Mesenchymal stem cell (in vitro differentiated cells and primary cell): Measurements from ENCODE around the gene BMPR1B. TPM values are rescaled to one million over a fixed set of nuclear protein-coding genes. Genes with fewer than 3 reads are reported as not detected.

Experiments used
- DNase-seq: peaks from one replicate; pipeline ENCODE4 v3.0.0-alpha.2; 2013
- H2AFZ ChIP-seq: one replicate; pipeline ENCODE4 v1.6.1; 2013; ENCODE audit warnings: low read depth, mild to moderate bottlenecking, control low read depth, inconsistent platforms, low read length, moderate library complexity
- H2AK5ac ChIP-seq: 2 replicates; pipeline ENCODE4 v1.6.1; 2013; ENCODE audit warnings: low read length, moderate library complexity, mild to moderate bottlenecking, inconsistent platforms; ENCODE audit not compliant: severe bottlenecking
- H2BK120ac ChIP-seq: one replicate; pipeline ENCODE4 v1.6.1; 2013; ENCODE audit warnings: low read depth, mild to moderate bottlenecking, inconsistent platforms, low read length, moderate library complexity
- H2BK12ac ChIP-seq, 2 experiments: one replicate each; pipeline ENCODE4 v1.6.1; 2013; ENCODE audit warnings: inconsistent platforms in 2 of 2, low read length in 2 of 2, mild to moderate bottlenecking in 2 of 2, moderate library complexity in 2 of 2, control low read depth in 1 of 2
- H2BK15ac ChIP-seq: one replicate; pipeline ENCODE4 v1.6.1; 2013; ENCODE audit warnings: mild to moderate bottlenecking, low read depth, inconsistent platforms; ENCODE audit not compliant: poor library complexity, severe bottlenecking
- H2BK5ac ChIP-seq: 2 replicates; pipeline ENCODE4 v1.6.1; 2013; ENCODE audit warnings: low read depth, mild to moderate bottlenecking, low read length, control low read depth, inconsistent platforms; ENCODE audit not compliant: poor library complexity, severe bottlenecking
- H3K14ac ChIP-seq, 2 experiments: one replicate each; pipeline ENCODE4 v1.6.1; 2013; ENCODE audit warnings: inconsistent platforms in 2 of 2, low read length in 2 of 2, control low read depth in 1 of 2, mild to moderate bottlenecking in 1 of 2, moderate library complexity in 1 of 2
- H3K18ac ChIP-seq, 2 experiments: one replicate each; pipeline ENCODE4 v1.6.1; 2013; ENCODE audit warnings: inconsistent platforms in 2 of 2, low read length in 2 of 2, control low read depth in 1 of 2, low read depth in 1 of 2, mild to moderate bottlenecking in 1 of 2
- H3K23ac ChIP-seq, 2 experiments: one replicate each; pipeline ENCODE4 v1.6.1; 2013; ENCODE audit warnings: inconsistent platforms in 2 of 2, low read length in 2 of 2, mild to moderate bottlenecking in 2 of 2, moderate library complexity in 2 of 2, control low read depth in 1 of 2
- H3K27ac ChIP-seq: 2 replicates; pipeline ENCODE4 v1.5.1; 2013; ENCODE audit warnings: mild to moderate bottlenecking, moderate library complexity, low read length, control low read depth, inconsistent platforms; ENCODE audit not compliant: poor library complexity, severe bottlenecking
- H3K27me3 ChIP-seq, 2 experiments: 2 replicates each; pipeline versions ENCODE4 v1.6.1 to v1.7.0; 2013; ENCODE audit warnings: low read length in 2 of 2, mild to moderate bottlenecking in 2 of 2, moderate library complexity in 2 of 2, control low read depth in 1 of 2, inconsistent platforms in 1 of 2; ENCODE audit not compliant: control insufficient read depth in 1 of 2, insufficient read depth in 1 of 2
- H3K36me3 ChIP-seq, 2 experiments: 2 replicates each; pipeline versions ENCODE4 v1.6.1 to v1.7.0; 2013; ENCODE audit warnings: low read length in 2 of 2, control low read depth in 1 of 2, inconsistent platforms in 1 of 2, low read depth in 1 of 2, mild to moderate bottlenecking in 1 of 2; ENCODE audit not compliant: insufficient read depth in 2 of 2, control insufficient read depth in 1 of 2
- H3K4ac ChIP-seq, 2 experiments: one replicate each; pipeline ENCODE4 v1.6.1; 2013; ENCODE audit warnings: inconsistent platforms in 2 of 2, low read length in 2 of 2, mild to moderate bottlenecking in 2 of 2, moderate library complexity in 2 of 2, control low read depth in 1 of 2, low read depth in 1 of 2
- H3K4me1 ChIP-seq: 2 replicates; pipeline ENCODE4 v1.6.1; 2013; ENCODE audit warnings: low read depth, low read length, control low read depth; ENCODE audit not compliant: control insufficient read depth, insufficient read depth
- H3K4me2 ChIP-seq: 2 replicates; pipeline ENCODE4 v1.6.1; 2013; ENCODE audit warnings: low read length, mild to moderate bottlenecking, inconsistent platforms; ENCODE audit not compliant: poor library complexity, severe bottlenecking
- H3K4me3 ChIP-seq, 2 experiments: 2 replicates each; pipeline versions ENCODE4 v1.5.1 to v1.7.0; 2013; ENCODE audit warnings: low read length in 2 of 2, mild to moderate bottlenecking in 2 of 2, control low read depth in 1 of 2, low read depth in 1 of 2; ENCODE audit not compliant: insufficient read depth in 1 of 2
- H3K79me1 ChIP-seq: replicated peaks from 2 replicates; pipeline ENCODE4 v1.6.1; 2013; ENCODE audit warnings: mild to moderate bottlenecking, control low read depth, low read length, inconsistent platforms; ENCODE audit not compliant: poor library complexity, severe bottlenecking
- H3K9ac ChIP-seq: 2 replicates; pipeline ENCODE4 v1.7.0; 2013; ENCODE audit warnings: mild to moderate bottlenecking, low read length, moderate library complexity
- H3K9me3 ChIP-seq: 2 replicates; pipeline ENCODE4 v1.7.0; 2013; ENCODE audit warnings: mild to moderate bottlenecking, low read length; ENCODE audit not compliant: control insufficient read depth
- H4K8ac ChIP-seq: one replicate; pipeline ENCODE4 v1.6.1; 2013; ENCODE audit warnings: inconsistent platforms, mild to moderate bottlenecking, low read length, moderate library complexity
- H4K91ac ChIP-seq: one replicate; pipeline ENCODE4 v1.6.1; 2013; ENCODE audit warnings: mild to moderate bottlenecking, low read length, inconsistent platforms
- WGBS: methylation state at CpG from one replicate; pipeline ENCODE4 v1.1.7; 2013; ENCODE audit warnings: mixed read lengths; 5-methylcytosine and 5-hydroxymethylcytosine counted together
- polyA plus RNA-seq, 2 experiments: library from polyadenylated mRNA; stranded (reverse); fragments of 200-250 nt; gene quantifications; one replicate each; pipeline ENCODE4 v1.2.3, GENCODE V29; 2013

The BMPR1B gene
- polyA plus RNA-seq (2013, experiment 1 of 2): 0.08 TPM
- polyA plus RNA-seq (2013, experiment 2 of 2): 0.12 TPM

- peaks cover 7% of the 10 kb centered on the region for H3K4me1 ChIP-seq
- no peaks in the 10 kb centered on the region for H3K79me1 ChIP-seq
- peak within 1 kb of the TSS; percentile 81 to 83 for H3K4me3 ChIP-seq
- no peaks in the 10 kb centered on the region for H3K9me3 ChIP-seq
- H3K9ac ChIP-seq: peak within 1 kb of the TSS; percentile 92
- H3K18ac ChIP-seq: peak within 1 kb of the TSS; percentile 17 to 68
- H2AFZ ChIP-seq: peak within 1 kb of the TSS; percentile 81
- H2BK5ac ChIP-seq: no peak within 1 kb of the TSS
- H2BK120ac ChIP-seq: peak within 1 kb of the TSS; percentile 58
- H3K27me3 ChIP-seq: no peaks in the 10 kb centered on the region
- H3K36me3 ChIP-seq: no peaks in the 10 kb centered on the region
- H2AK5ac ChIP-seq: no peak within 1 kb of the TSS
- peak within 1 kb of the TSS; percentile 89 for H3K4me2 ChIP-seq
- H3K14ac ChIP-seq: peak within 1 kb of the TSS in 1 of 2 experiments; percentile 51
- no peak within 1 kb of the TSS for H3K27ac ChIP-seq
- H4K8ac ChIP-seq: no peak within 1 kb of the TSS
- DNase-seq: peak; percentile 78
- H3K23ac ChIP-seq: peak within 1 kb of the TSS in 1 of 2 experiments; percentile 90
- peak within 1 kb of the TSS; percentile 23 for H2BK15ac ChIP-seq
- no peak within 1 kb of the TSS for H4K91ac ChIP-seq
- no peak within 1 kb of the TSS for H2BK12ac ChIP-seq
- WGBS: 2% methylated on average over 17 of the region's 77 CpGs
- H3K4ac ChIP-seq: no peak within 1 kb of the TSS
Measured at GRCh38 chr4:94757192-94758140, at the start of gene BMPR1B. Gene BMPR1B (plus strand): TSS chr4:94757955. CDS start chr4:95104425, 346,470 bp downstream.

- Histone ChIP-seq H3K23ac (no peak overlapping the region), H3K79me1 (no peaks in the 10 kb centered on the region), H2AFZ (no peak overlapping the region), H3K4me2 (no peak overlapping the region), H2BK5ac (no peak overlapping the region), H3K4me3 (no peak overlapping the region), H3K4ac (no peak overlapping the region), H3K4me1 (no peaks in the 10 kb centered on the region), H3K36me3 (no peaks in the 10 kb centered on the region), H4K91ac (no peak overlapping the region), H2BK12ac (no peak overlapping the region), H3K9ac (no peak overlapping the region), H2BK15ac (no peak overlapping the region), H3K27me3 (no peaks in the 10 kb centered on the region), H2AK5ac (no peak overlapping the region), H2BK120ac (no peak overlapping the region), H3K14ac (no peak overlapping the region), H3K27ac (no peak overlapping the region), H3K18ac (no peak overlapping the region), H4K8ac (no peak overlapping the region), H3K9me3 (no peaks in the 10 kb centered on the region)
- no peak for DNase-seq
- WGBS: 100% methylated on average over 5 of the region's 5 CpGs
Measured at GRCh38 chr4:94711635-94712034, 46.1 kb upstream of the BMPR1B start.

GRCh38 chr4:94714365-94715160 is 43.2 kb upstream of the BMPR1B start:
- Histone ChIP-seq H2BK15ac (no peak overlapping the region), H3K4me1 (no peaks in the 10 kb centered on the region), H3K9ac (peak overlapping the region; percentile 63), H3K23ac (no peak overlapping the region), H3K79me1 (no peaks in the 10 kb centered on the region), H3K18ac (no peak overlapping the region), H2AFZ (no peak overlapping the region), H2BK120ac (no peak overlapping the region), H3K27ac (no peak overlapping the region), H2AK5ac (no peak overlapping the region), H3K4me2 (no peak overlapping the region), H3K9me3 (no peaks in the 10 kb centered on the region), H3K4me3 (no peak overlapping the region), H4K8ac (no peak overlapping the region), H3K14ac (no peak overlapping the region), H3K36me3 (no peaks in the 10 kb centered on the region), H2BK5ac (no peak overlapping the region), H3K4ac (no peak overlapping the region), H3K27me3 (no peaks in the 10 kb centered on the region), H2BK12ac (no peak overlapping the region), H4K91ac (no peak overlapping the region)
- WGBS: no CpG with 5 or more reads among the region's 5 CpGs
- DNase-seq: peak; percentile 57

GRCh38 chr4:94715726-94716125 is 42.0 kb upstream of the BMPR1B start:
- Histone ChIP-seq H3K9me3 (no peaks in the 10 kb centered on the region), H2BK12ac (no peak overlapping the region), H3K4me1 (no peaks in the 10 kb centered on the region), H2BK120ac (peak overlapping the region; percentile 19), H3K27me3 (no peaks in the 10 kb centered on the region), H4K8ac (no peak overlapping the region), H3K4ac (no peak overlapping the region), H3K4me2 (no peak overlapping the region), H2AK5ac (no peak overlapping the region), H3K79me1 (no peaks in the 10 kb centered on the region), H4K91ac (no peak overlapping the region), H2BK15ac (no peak overlapping the region), H3K18ac (no peak overlapping the region), H3K23ac (no peak overlapping the region), H3K4me3 (no peak overlapping the region), H3K36me3 (no peaks in the 10 kb centered on the region), H3K27ac (no peak overlapping the region), H3K9ac (no peak overlapping the region), H2BK5ac (no peak overlapping the region), H2AFZ (no peak overlapping the region), H3K14ac (no peak overlapping the region)
- 92% methylated on average over 6 of the region's 6 CpGs for WGBS
- no peak for DNase-seq
